HepG2 (cell line): ENCODE results near the gene SPTSSB. TPM values are rescaled to one million over a fixed set of nuclear protein-coding genes. Genes with fewer than 3 reads are reported as not detected.
A peak's percentile ranks its signal among the peaks of the same experiment; 100 is the strongest.

Source experiments
- ATAC-seq: fragments of 200-7000 bp; cut with Tn5 transposase; 3 replicates; pipeline ENCODE4 v1.9.1; 2020; ENCODE audit warnings: mild to moderate bottlenecking, moderate library complexity
- BruUV-seq: library from RNA; stranded (reverse); fragments of 400-500 nt; replicated peaks from 2 replicates; lab custom pipeline; 2021; lab: Mats Ljungman, UMichigan
- CTCF ChIA-PET: fragments of 300-600 bp; formaldehyde crosslinking; extraction: SDS; loops from one replicate; lab custom pipeline; 2021; ENCODE audit warnings: low total read pairs, inconsistent platforms, low intra/inter-chr PET ratio; lab: Yijun Ruan, JAX
- POLR2A ChIA-PET: fragments of 350-600 bp; sonication (Branson Sonifier 250); formaldehyde crosslinking; loops from one replicate; lab custom pipeline; 2020; ENCODE audit warnings: antibody characterized with exemption, inconsistent platforms; lab: Yijun Ruan, JAX
- DNase-seq: peaks from one replicate; pipeline ENCODE4 v3.0.0-alpha.2; 2015; ENCODE audit warnings: low spot score
- FAIRE-seq: peaks from 3 replicates; lab custom pipeline; 2011; peaks lifted over from hg19 to GRCh38; lab: Jason Lieb, UNC
- H2AFZ ChIP-seq: one replicate; pipeline ENCODE4 v1.6.1; 2011; ENCODE audit warnings: low read length, inconsistent platforms
- H3K27ac ChIP-seq: fragments of 300-600 bp; 3 replicates; pipeline ENCODE4 v1.8.0; 2011; ENCODE audit warnings: mixed run types, mild to moderate bottlenecking, mixed read lengths, low read length, inconsistent platforms; ENCODE audit not compliant: insufficient read depth; ENCODE audit errors: extremely low read length
- H3K27me3 ChIP-seq, 2 experiments: fragments of 200-600 bp in 1 of 2; 2 replicates in 1 of 2; 3 replicates in 1 of 2; pipeline versions ENCODE4 v1.6.0 to v1.8.0; 2011; ENCODE audit warnings: low read length in 2 of 2, mild to moderate bottlenecking in 2 of 2, moderate library complexity in 2 of 2, inconsistent platforms in 1 of 2; ENCODE audit not compliant: insufficient read depth in 2 of 2, control insufficient read depth in 1 of 2
- H3K36me3 ChIP-seq, 2 experiments: fragments of 200-600 bp in 1 of 2; replicated peaks in 1 of 2; 2 replicates in 1 of 2; 3 replicates in 1 of 2; pipeline versions ENCODE4 v1.5.1 to v1.8.0; 2011; ENCODE audit warnings: low read length in 2 of 2, inconsistent platforms in 1 of 2; ENCODE audit not compliant: insufficient read depth in 2 of 2, control insufficient read depth in 1 of 2
- H3K4me1 ChIP-seq: 2 replicates; pipeline ENCODE4 v1.5.1; 2012; ENCODE audit warnings: low read length, inconsistent platforms; ENCODE audit not compliant: insufficient read depth
- H3K4me2 ChIP-seq: 2 replicates; pipeline ENCODE4 v1.6.0; 2011; ENCODE audit warnings: low read depth, low read length, inconsistent platforms
- H3K4me3 ChIP-seq, 3 experiments: fragments of 200-600 bp in 1 of 3; sonication (generic), shearing (Covaris generic) in 1 of 3; replicated peaks in 1 of 3; 2 replicates each; pipeline ENCODE4 v1.5.1; 2011 to 2016; ENCODE audit warnings: low read length in 3 of 3, inconsistent platforms in 2 of 3, low read depth in 2 of 3, mild to moderate bottlenecking in 2 of 3, control low read depth in 1 of 3, mixed read lengths in 1 of 3; ENCODE audit not compliant: insufficient read depth in 1 of 3
- H3K79me2 ChIP-seq: one replicate; pipeline ENCODE4 v1.6.1; 2011; ENCODE audit warnings: low read length, inconsistent platforms; ENCODE audit not compliant: insufficient read depth
- H3K9ac ChIP-seq: 2 replicates; pipeline ENCODE4 v1.6.0; 2011; ENCODE audit warnings: mild to moderate bottlenecking, low read depth, low read length, inconsistent platforms; ENCODE audit not compliant: insufficient read depth
- H3K9me3 ChIP-seq: 2 replicates; pipeline ENCODE4 v1.5.1; 2012; ENCODE audit warnings: mild to moderate bottlenecking, low read length
- H4K20me1 ChIP-seq: 2 replicates; pipeline ENCODE4 v1.6.0; 2011; ENCODE audit warnings: inconsistent platforms, mild to moderate bottlenecking, low read length, moderate library complexity; ENCODE audit not compliant: insufficient read depth
- IKZF4 ChIP-seq: sonication (generic); formaldehyde crosslinking; IDR thresholded peaks from 2 replicates; pipeline ENCODE4 v1.5.1; 2020; ENCODE audit warnings: borderline replicate concordance, mild to moderate bottlenecking, low read depth, missing genetic modification reagents; ENCODE audit errors: not compliant biosample characterization
- NFATC3 ChIP-seq: sonication (generic); formaldehyde crosslinking; IDR thresholded peaks from 2 replicates; pipeline ENCODE4 v1.5.1; 2020; ENCODE audit warnings: mild to moderate bottlenecking, missing genetic modification reagents
- STAG1 ChIP-seq: sonication (generic); formaldehyde crosslinking; IDR thresholded peaks from 2 replicates; pipeline ENCODE4 v1.4.0; 2020; ENCODE audit warnings: missing genetic modification reagents
- ZNF264 ChIP-seq: sonication (generic); formaldehyde crosslinking; IDR thresholded peaks from 2 replicates; pipeline ENCODE4 v1.4.0; 2020; ENCODE audit warnings: missing genetic modification reagents
- ZNF326 ChIP-seq: sonication (generic); formaldehyde crosslinking; IDR thresholded peaks from 2 replicates; pipeline ENCODE4 v1.4.0; 2020; ENCODE audit warnings: missing genetic modification reagents, borderline replicate concordance
- ZNF451 ChIP-seq: sonication (generic); formaldehyde crosslinking; IDR thresholded peaks from 2 replicates; pipeline ENCODE4 v1.5.0; 2020; ENCODE audit warnings: mild to moderate bottlenecking, missing genetic modification reagents
- WGBS: methylation state at CpG from one replicate; pipeline ENCODE4 v1.1.6; 2017; ENCODE audit warnings: low lambda C conversion rate; 5-methylcytosine and 5-hydroxymethylcytosine counted together
- in situ Hi-C: cut with HindIII; loops from 2 replicates; pipeline ENCODE4 v1.10.0; 2017; ENCODE audit warnings: low pct_unique_long_range_greater_than_20kb; ENCODE audit not compliant: extremely low pct_ligation_motif_present
- intact Hi-C: fragments of 100-400 bp; cut with micrococcal nuclease; formaldehyde crosslinking; loops from one replicate; pipeline ENCODE4 v1.10.0; 2022; ENCODE audit not compliant: unreplicated experiment
- polyA plus RNA-seq, 8 experiments: library from polyadenylated mRNA; depleted of rRNA in 3 of 8; stranded (reverse) in 7 of 8; unstranded in 1 of 8; fragments of >200 nt; fragmentation: Illumina TruSeq in 4 of 8; extraction: Trizol in 4 of 8; gene quantifications; 2 replicates each; pipeline versions ENCODE4 v1.2.1 to v1.2.3, GENCODE V29; 2011 to 2016; ENCODE audit warnings: low read depth in 4 of 8, missing spikeins in 1 of 8, mixed read lengths in 1 of 8; ENCODE audit not compliant: insufficient read depth in 1 of 8
- total RNA-seq, 5 experiments: library from RNA; depleted of rRNA; stranded (reverse); fragments of >200 nt; fragmentation: Illumina TruSeq; extraction: Trizol; gene quantifications; 2 replicates each; pipeline ENCODE4 v1.2.3, GENCODE V29; 2016; ENCODE audit warnings: low read depth in 1 of 5
- TF ChIP-seq, protein P1 (sequence below): sonication (generic); formaldehyde crosslinking; IDR thresholded peaks from 2 replicates; pipeline ENCODE4 v1.8.1; 2023; ENCODE audit warnings: mild to moderate bottlenecking, moderate library complexity, missing genetic modification reagents

The SPTSSB gene
- total and polyA plus RNA-seq, 2 of the 13 experiments (the other 11 are each of a cell fraction or from before 2014, with no cell fraction given) = 0.51 to 2.4 TPM

DNA sequence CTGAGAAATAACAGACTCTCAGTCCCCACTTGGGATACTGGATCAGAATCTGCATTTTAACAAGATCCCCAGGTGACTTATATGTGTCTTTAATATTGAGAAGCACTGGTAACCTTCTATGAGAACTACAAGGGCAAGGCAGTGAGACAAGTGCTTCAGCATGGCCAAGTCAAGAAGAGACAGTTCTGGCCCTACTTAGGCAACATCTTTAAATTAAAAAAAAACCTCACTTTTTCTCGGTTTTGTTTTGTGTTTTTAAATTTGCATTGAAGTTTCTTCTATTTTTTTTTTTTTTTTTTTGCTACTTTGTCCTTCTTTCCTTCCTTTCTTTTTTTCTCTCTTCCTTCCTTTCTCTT, 42.5 kb upstream of the SPTSSB start (continued):
- no peak for TF ChIP-seq IKZF4 (CRISPR knock-in tag)
- no peak for TF ChIP-seq ZNF264 (CRISPR knock-in tag)

DNA sequence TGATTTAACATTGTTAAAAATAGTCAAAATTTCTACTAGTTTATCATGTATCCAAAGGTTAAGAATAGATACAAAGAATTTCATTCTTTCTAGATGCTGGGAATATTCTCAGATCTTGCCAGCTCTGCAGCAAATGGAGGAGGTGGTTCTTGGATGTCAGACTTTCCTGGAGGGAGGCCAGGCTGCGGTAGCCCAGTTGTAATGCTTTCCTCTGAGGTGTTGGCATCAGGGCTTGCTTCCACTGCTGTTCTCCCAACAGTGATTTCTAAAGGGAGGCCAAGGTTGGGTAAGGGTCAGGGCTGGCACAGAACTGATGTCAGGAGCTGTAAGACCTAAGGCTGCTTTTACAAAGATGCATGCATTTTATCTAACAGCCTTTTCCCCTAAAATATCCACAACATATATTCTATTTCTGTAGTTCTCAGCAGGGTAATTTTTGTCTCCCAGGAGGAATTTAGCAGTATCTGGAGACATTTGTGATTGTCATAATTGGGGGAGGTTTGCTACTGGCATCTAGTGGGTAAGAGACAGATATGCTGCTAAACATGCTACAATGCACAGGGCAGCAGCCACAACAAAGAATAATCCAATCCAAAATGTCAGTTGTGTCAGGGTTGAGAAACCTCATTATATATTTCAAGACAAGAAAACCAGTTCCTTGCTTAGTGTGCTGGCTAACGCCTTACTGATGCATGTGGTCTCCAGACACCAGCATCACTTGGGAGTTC, 42.0 kb upstream of the SPTSSB start:
- H3K27me3 ChIP-seq = peaks cover 2 to 7% of the 10 kb centered on the region in 2 experiments; a peak in 2 of 5 replicates
- ChIA-PET POLR2A (no interaction called here), CTCF (no interaction called here)
- in situ Hi-C loops = loop anchor here (5.0 kb wide), 1 partner anchor 141 kb away; no protein-coding TSS in a partner anchor
- BruUV-seq = no TSS peak
- no peak overlapping the region for H3K9ac ChIP-seq
- intact Hi-C loops = no loop called here
- FAIRE-seq (no peak), ATAC-seq (no peak), DNase-seq (no peak)
- no peaks in the 10 kb centered on the region for H4K20me1 ChIP-seq
- no peak overlapping the region for H2AFZ ChIP-seq
- H3K27ac ChIP-seq = no peak overlapping the region
- no peaks in the 10 kb centered on the region for H3K79me2 ChIP-seq
- peaks cover 51% of the 10 kb centered on the region for H3K4me1 ChIP-seq
- no peak overlapping the region for H3K4me2 ChIP-seq
- no peaks in the 10 kb centered on the region for H3K9me3 ChIP-seq
- TF ChIP-seq, protein P1, sequence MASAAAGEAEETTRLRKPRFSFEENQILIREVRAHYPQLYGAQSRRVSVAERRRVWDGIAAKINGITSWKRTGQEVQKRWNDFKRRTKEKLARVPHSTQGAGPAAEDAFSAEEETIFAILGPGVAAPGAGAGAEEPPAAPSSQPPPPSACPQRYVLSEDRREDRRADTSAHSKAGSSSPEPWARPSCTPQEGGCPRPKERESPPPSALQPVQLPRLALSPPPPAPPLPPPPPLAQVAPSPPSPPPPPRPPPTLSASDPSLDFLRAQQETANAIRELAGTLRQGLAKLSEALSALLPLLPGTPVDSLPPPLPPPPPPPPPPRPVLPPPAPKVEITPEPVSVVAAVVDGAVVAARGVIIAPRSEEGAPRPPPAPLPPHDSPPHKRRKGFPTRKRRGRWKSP = no peak
- no peak for TF ChIP-seq ZNF326 (CRISPR knock-in tag)
- TF ChIP-seq NFATC3 = no peak
- no peak for TF ChIP-seq ZNF451 (CRISPR knock-in tag)
- TF ChIP-seq STAG1 (CRISPR knock-in tag) = peak; percentile 11; the same call in 1 of the 2 replicates
- no peak overlapping the region for H3K4me3 ChIP-seq
- H3K36me3 ChIP-seq = no peaks in the 10 kb centered on the region
- 52% methylated on average over 2 of the region's 2 CpGs for WGBS
